Neural cell (in vitro differentiated cells): Measurements from ENCODE around the gene CPA5.

Experiments used
- EP300 ChIP-seq: fragments of 450-650 bp; conservative IDR thresholded peaks from 2 replicates; pipeline ENCODE4 v1.6.1; 2014; ENCODE audit warnings: antibody characterized with exemption, mild to moderate bottlenecking, moderate library complexity; ENCODE audit not compliant: poor library complexity, severe bottlenecking
- EZH2 ChIP-seq: fragments of 200-600, 300-800 bp; shearing (Covaris generic), sonication (generic); IDR thresholded peaks from 2 replicates; pipeline ENCODE4 v1.6.1; 2014; ENCODE audit warnings: antibody characterized with exemption, low read length, borderline replicate concordance, mild to moderate bottlenecking; ENCODE audit not compliant: insufficient read depth, poor library complexity, severe bottlenecking
- POLR2AphosphoS5 ChIP-seq: IDR thresholded peaks from 2 replicates; pipeline ENCODE4 v1.6.1; 2012
- RAD21 ChIP-seq: fragments of 450-650 bp; conservative IDR thresholded peaks from 2 replicates; pipeline ENCODE4 v1.6.1; 2014; ENCODE audit warnings: antibody characterized with exemption, mild to moderate bottlenecking, moderate library complexity
- SMC3 ChIP-seq: fragments of 450-650 bp; conservative IDR thresholded peaks from 2 replicates; pipeline ENCODE4 v1.6.1; 2014; ENCODE audit warnings: antibody characterized with exemption, mild to moderate bottlenecking, moderate library complexity; ENCODE audit not compliant: poor library complexity
- TAF1 ChIP-seq: IDR thresholded peaks from 2 replicates; pipeline ENCODE4 v1.6.1; 2012; ENCODE audit warnings: low read depth
- TF ChIP-seq, protein P1 (sequence below): fragments of 450-650 bp; IDR thresholded peaks from 2 replicates; pipeline ENCODE4 v1.5.1; 2014; ENCODE audit warnings: antibody characterized with exemption, mild to moderate bottlenecking, moderate library complexity; ENCODE audit not compliant: poor library complexity, severe bottlenecking
- TF ChIP-seq, protein P2 (sequence below): IDR thresholded peaks from 2 replicates; pipeline ENCODE4 v1.6.1; 2012; ENCODE audit warnings: borderline replicate concordance

DNA sequence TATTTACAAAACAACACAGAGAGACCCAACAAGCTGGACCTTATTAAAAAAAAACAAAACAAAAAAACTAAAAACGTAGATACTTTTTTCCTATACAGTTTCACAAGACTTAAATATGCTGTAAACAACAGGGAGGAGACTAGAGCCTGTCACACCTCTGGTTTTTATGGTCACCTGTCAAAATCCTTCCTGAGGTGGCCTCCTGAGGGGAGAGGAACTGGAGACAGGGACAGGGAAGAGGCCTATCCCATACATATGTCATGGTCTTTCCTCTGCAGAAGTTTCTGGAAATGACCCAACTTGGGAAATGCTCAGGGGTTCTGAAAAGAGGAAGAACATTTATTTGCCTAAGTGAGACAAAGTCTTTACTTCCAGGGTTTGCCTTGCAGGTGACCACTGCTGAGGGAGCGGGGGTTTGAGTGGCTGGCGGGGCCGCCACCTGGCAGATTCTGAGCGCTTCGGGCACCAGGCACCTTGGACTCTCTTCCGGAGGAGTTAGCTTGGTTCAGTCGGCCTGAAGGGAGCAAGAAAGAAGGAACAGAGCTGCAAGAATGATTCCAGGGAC lies 54.0 kb downstream of the CPA5 start:
- TF ChIP-seq, protein P1, sequence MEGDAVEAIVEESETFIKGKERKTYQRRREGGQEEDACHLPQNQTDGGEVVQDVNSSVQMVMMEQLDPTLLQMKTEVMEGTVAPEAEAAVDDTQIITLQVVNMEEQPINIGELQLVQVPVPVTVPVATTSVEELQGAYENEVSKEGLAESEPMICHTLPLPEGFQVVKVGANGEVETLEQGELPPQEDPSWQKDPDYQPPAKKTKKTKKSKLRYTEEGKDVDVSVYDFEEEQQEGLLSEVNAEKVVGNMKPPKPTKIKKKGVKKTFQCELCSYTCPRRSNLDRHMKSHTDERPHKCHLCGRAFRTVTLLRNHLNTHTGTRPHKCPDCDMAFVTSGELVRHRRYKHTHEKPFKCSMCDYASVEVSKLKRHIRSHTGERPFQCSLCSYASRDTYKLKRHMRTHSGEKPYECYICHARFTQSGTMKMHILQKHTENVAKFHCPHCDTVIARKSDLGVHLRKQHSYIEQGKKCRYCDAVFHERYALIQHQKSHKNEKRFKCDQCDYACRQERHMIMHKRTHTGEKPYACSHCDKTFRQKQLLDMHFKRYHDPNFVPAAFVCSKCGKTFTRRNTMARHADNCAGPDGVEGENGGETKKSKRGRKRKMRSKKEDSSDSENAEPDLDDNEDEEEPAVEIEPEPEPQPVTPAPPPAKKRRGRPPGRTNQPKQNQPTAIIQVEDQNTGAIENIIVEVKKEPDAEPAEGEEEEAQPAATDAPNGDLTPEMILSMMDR, result no peak
- TF ChIP-seq, protein P2, sequence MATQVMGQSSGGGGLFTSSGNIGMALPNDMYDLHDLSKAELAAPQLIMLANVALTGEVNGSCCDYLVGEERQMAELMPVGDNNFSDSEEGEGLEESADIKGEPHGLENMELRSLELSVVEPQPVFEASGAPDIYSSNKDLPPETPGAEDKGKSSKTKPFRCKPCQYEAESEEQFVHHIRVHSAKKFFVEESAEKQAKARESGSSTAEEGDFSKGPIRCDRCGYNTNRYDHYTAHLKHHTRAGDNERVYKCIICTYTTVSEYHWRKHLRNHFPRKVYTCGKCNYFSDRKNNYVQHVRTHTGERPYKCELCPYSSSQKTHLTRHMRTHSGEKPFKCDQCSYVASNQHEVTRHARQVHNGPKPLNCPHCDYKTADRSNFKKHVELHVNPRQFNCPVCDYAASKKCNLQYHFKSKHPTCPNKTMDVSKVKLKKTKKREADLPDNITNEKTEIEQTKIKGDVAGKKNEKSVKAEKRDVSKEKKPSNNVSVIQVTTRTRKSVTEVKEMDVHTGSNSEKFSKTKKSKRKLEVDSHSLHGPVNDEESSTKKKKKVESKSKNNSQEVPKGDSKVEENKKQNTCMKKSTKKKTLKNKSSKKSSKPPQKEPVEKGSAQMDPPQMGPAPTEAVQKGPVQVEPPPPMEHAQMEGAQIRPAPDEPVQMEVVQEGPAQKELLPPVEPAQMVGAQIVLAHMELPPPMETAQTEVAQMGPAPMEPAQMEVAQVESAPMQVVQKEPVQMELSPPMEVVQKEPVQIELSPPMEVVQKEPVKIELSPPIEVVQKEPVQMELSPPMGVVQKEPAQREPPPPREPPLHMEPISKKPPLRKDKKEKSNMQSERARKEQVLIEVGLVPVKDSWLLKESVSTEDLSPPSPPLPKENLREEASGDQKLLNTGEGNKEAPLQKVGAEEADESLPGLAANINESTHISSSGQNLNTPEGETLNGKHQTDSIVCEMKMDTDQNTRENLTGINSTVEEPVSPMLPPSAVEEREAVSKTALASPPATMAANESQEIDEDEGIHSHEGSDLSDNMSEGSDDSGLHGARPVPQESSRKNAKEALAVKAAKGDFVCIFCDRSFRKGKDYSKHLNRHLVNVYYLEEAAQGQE, result no peak
- TF ChIP-seq POLR2AphosphoS5, result no peak
- no peak for TF ChIP-seq RAD21
- no peak for TF ChIP-seq EZH2
- no peak for TF ChIP-seq EP300
- no peak for TF ChIP-seq TAF1
- no peak for TF ChIP-seq SMC3
